Measurements from ENCODE around the gene CCDC74B. TPM values are rescaled to one million over a fixed set of nuclear protein-coding genes. Genes with fewer than 3 reads are reported as not detected.
"Not testable (repeated sequence)": the region's sequence is repeated elsewhere in the genome, so short reads cannot be mapped to it uniquely, and the experiment has no call there.

CCDC74B gene
- total and polyA plus RNA-seq, 5 experiments from 2014 or later: 0.49 to 0.57 TPM; not detected in 3

- Mint-ChIP-seq H3K4me1 (peaks cover 3 to 38% (median 33%) of the 10 kb centered on the region in 4 donors), H3K27ac (peak overlapping the region; percentile 41 to 87 (median 80)), H3K4me3 (peak overlapping the region; percentile 64 to 88 (median 78))
- H3K9me3 Mint-ChIP-seq, H3K36me3 Mint-ChIP-seq, H3K27me3 Mint-ChIP-seq, ATAC-seq: not testable (repeated sequence)
- DNase-seq: peak in 1 of 10 donors; percentile 13
- POLR2A ChIA-PET: interaction anchor here (1.8 to 3.1 kb wide), 2 partner anchors 149 to 159 kb away, joined by 7 to 60 read pairs; partner anchors contain the start of gene IMP4
Observed at GRCh38 chr2:130182826-130183511, 38.1 kb upstream of the CCDC74B start.

- H3K9me3 Mint-ChIP-seq, H3K27me3 Mint-ChIP-seq, H3K36me3 Mint-ChIP-seq: not testable (repeated sequence)
- H3K27ac Mint-ChIP-seq: peak within 1 kb of the TSS; percentile 85 to 99 (median 96)
- ATAC-seq (peak; percentile 83), DNase-seq (peak; percentile 81 to 94 (median 90))
- peaks cover 5 to 40% (median 35%) of the 10 kb centered on the region in 4 donors for H3K4me1 Mint-ChIP-seq
- POLR2A ChIA-PET: interaction anchor here (0.7 to 3.1 kb wide), 6 partner anchors 37 to 191 kb away, joined by 3 to 60 read pairs (median 4); partner anchors contain the start of genes CCDC74B and IMP4
- H3K4me3 Mint-ChIP-seq: peak within 1 kb of the TSS; percentile 87 to 95 (median 91)
Observed at GRCh38 chr2:130181880-130182682, 37.2 kb upstream of the CCDC74B start, which contains the start of gene MZT2B. Gene MZT2B, plus strand, starts transcription at chr2:130182262. Its CDS starts 21 bp downstream, at chr2:130182283.

GRCh38 chr2:130181325-130181879, 36.5 kb upstream of the CCDC74B start, which contains the start of gene SMPD4:
Gene SMPD4, minus strand, starts transcription at chr2:130181602. Its CDS starts 5,010 bp downstream, at chr2:130176592.
- ATAC-seq (peak; percentile 76 to 77), DNase-seq (peak; percentile 95 to 99 (median 98))
- H3K27me3 Mint-ChIP-seq: no peaks in the 10 kb centered on the region
- H3K4me1 Mint-ChIP-seq: peaks cover 5 to 43% (median 35%) of the 10 kb centered on the region in 4 donors
- peaks cover 0 to 11% (median 0%) of the 10 kb centered on the region in 3 donors for H3K36me3 Mint-ChIP-seq
- POLR2A ChIA-PET: interaction anchor here (0.7 to 3.1 kb wide), 6 partner anchors 36 to 192 kb away, joined by 3 to 60 read pairs (median 4); partner anchors contain the start of genes CCDC74B and IMP4
- H3K9me3 Mint-ChIP-seq: no peaks in the 10 kb centered on the region
- H3K4me3 Mint-ChIP-seq: peak within 1 kb of the TSS; percentile 87 to 95 (median 91)
- peak within 1 kb of the TSS; percentile 85 to 99 (median 96) for H3K27ac Mint-ChIP-seq

GRCh38 chr2:130180404-130181324, 35.8 kb upstream of the CCDC74B start:
- peaks cover 0 to 15% (median 0%) of the 10 kb centered on the region in 3 donors for H3K36me3 Mint-ChIP-seq
- not testable (repeated sequence) for H3K27me3 Mint-ChIP-seq, H3K9me3 Mint-ChIP-seq, ATAC-seq, DNase-seq
- peaks cover 5 to 43% (median 33%) of the 10 kb centered on the region in 4 donors for H3K4me1 Mint-ChIP-seq
- H3K27ac Mint-ChIP-seq: peak overlapping the region; percentile 85 to 99 (median 96)
- POLR2A ChIA-PET: interaction anchor here (1.0 to 3.1 kb wide), 5 partner anchors 30 to 192 kb away, joined by 4 to 60 read pairs (median 5); partner anchors contain the start of gene IMP4
- H3K4me3 Mint-ChIP-seq: peak overlapping the region; percentile 87 to 95 (median 91)

GRCh38 chr2:130174866-130175265, 30.0 kb upstream of the CCDC74B start:
- H3K27ac Mint-ChIP-seq, H3K9me3 Mint-ChIP-seq, H3K4me3 Mint-ChIP-seq, POLR2A ChIA-PET, DNase-seq, ATAC-seq, H3K27me3 Mint-ChIP-seq: not testable (repeated sequence)
- H3K4me1 Mint-ChIP-seq: peaks cover 3 to 19% (median 9%) of the 10 kb centered on the region in 4 donors
- H3K36me3 Mint-ChIP-seq: peaks cover 0 to 61% (median 6%) of the 10 kb centered on the region in 3 donors

GRCh38 chr2:130169896-130170295, 25.0 kb upstream of the CCDC74B start:
- DNase-seq (no peak), ATAC-seq (no peak)
- POLR2A ChIA-PET: interaction anchor here (0.6 kb wide), 1 partner anchor 23 kb away, joined by 3 read pairs; no protein-coding TSS in a partner anchor
- no peaks in the 10 kb centered on the region for H3K27me3 Mint-ChIP-seq
- H3K4me3 Mint-ChIP-seq: no peak overlapping the region
- no peaks in the 10 kb centered on the region for H3K9me3 Mint-ChIP-seq
- peaks cover 0 to 84% (median 13%) of the 10 kb centered on the region in 3 donors for H3K36me3 Mint-ChIP-seq
- H3K4me1 Mint-ChIP-seq: peaks cover 0 to 2% (median 0%) of the 10 kb centered on the region in 4 donors
- no peak overlapping the region for H3K27ac Mint-ChIP-seq

GRCh38 chr2:130169163-130169562, 24.3 kb upstream of the CCDC74B start:
- H3K27me3 Mint-ChIP-seq, H3K27ac Mint-ChIP-seq, ATAC-seq, H3K4me3 Mint-ChIP-seq, DNase-seq, H3K9me3 Mint-ChIP-seq, POLR2A ChIA-PET, H3K4me1 Mint-ChIP-seq: not testable (repeated sequence)
- peaks cover 0 to 86% (median 13%) of the 10 kb centered on the region in 3 donors for H3K36me3 Mint-ChIP-seq

GRCh38 chr2:130166611-130167010, 21.7 kb upstream of the CCDC74B start:
- ATAC-seq, H3K4me3 Mint-ChIP-seq, POLR2A ChIA-PET, DNase-seq, H3K27me3 Mint-ChIP-seq, H3K27ac Mint-ChIP-seq, H3K9me3 Mint-ChIP-seq, H3K4me1 Mint-ChIP-seq: not testable (repeated sequence)
- H3K36me3 Mint-ChIP-seq: peaks cover 0 to 75% (median 13%) of the 10 kb centered on the region in 3 donors

- H3K27ac Mint-ChIP-seq: peak overlapping the region in 1 of 10 donors; percentile 69
- H3K4me3 Mint-ChIP-seq: no peak overlapping the region
- ATAC-seq (no peak), DNase-seq (no peak)
- H3K9me3 Mint-ChIP-seq: no peaks in the 10 kb centered on the region
- no peaks in the 10 kb centered on the region for H3K27me3 Mint-ChIP-seq
- POLR2A ChIA-PET: no interaction called here
- peaks cover 0 to 73% (median 10%) of the 10 kb centered on the region in 3 donors for H3K36me3 Mint-ChIP-seq
- H3K4me1 Mint-ChIP-seq: peaks cover 0 to 2% (median 0%) of the 10 kb centered on the region in 4 donors
Observed at GRCh38 chr2:130165293-130166016, 20.5 kb upstream of the CCDC74B start.

GRCh38 chr2:130162968-130163367, 18.1 kb upstream of the CCDC74B start:
- H3K4me1 Mint-ChIP-seq: peaks cover 0 to 7% (median 2%) of the 10 kb centered on the region in 4 donors
- H3K36me3 Mint-ChIP-seq: peaks cover 0 to 65% (median 10%) of the 10 kb centered on the region in 3 donors
- H3K27me3 Mint-ChIP-seq: no peaks in the 10 kb centered on the region
- no peaks in the 10 kb centered on the region for H3K9me3 Mint-ChIP-seq
- H3K4me3 Mint-ChIP-seq: no peak overlapping the region
- POLR2A ChIA-PET: no interaction called here
- no peak overlapping the region for H3K27ac Mint-ChIP-seq
- ATAC-seq (no peak), DNase-seq (no peak)

GRCh38 chr2:130162486-130162885, 17.6 kb upstream of the CCDC74B start:
- H3K4me3 Mint-ChIP-seq, H3K27ac Mint-ChIP-seq, H3K27me3 Mint-ChIP-seq, POLR2A ChIA-PET, DNase-seq, H3K9me3 Mint-ChIP-seq, ATAC-seq: not testable (repeated sequence)
- Mint-ChIP-seq H3K4me1 (peaks cover 0 to 12% (median 2%) of the 10 kb centered on the region in 4 donors), H3K36me3 (peaks cover 0 to 62% (median 10%) of the 10 kb centered on the region in 3 donors)
